Sigmoid colon (tissue), 7 donors: ENCODE results near the gene SELENOK. TPM values are rescaled to one million over a fixed set of nuclear protein-coding genes. Genes with fewer than 3 reads are reported as not detected.

Source experiments
- DNase-seq: peaks from one replicate; pipeline ENCODE4 v3.0.0-alpha.2; 2019
- H3K27ac ChIP-seq, 4 donors: fragments of 200-600 bp; sonication (generic); one replicate each; pipeline ENCODE4 v1.5.1; 2016 to 2019; ENCODE audit warnings: mild to moderate bottlenecking in 1 of 4
- H3K27me3 ChIP-seq, 3 donors: fragments of 200-600 bp; sonication (generic); one replicate each; pipeline ENCODE4 v1.5.1; 2019; ENCODE audit warnings: mild to moderate bottlenecking in 1 of 3
- H3K36me3 ChIP-seq, 4 donors: fragments of 200-600 bp; sonication (generic); one replicate each; pipeline ENCODE4 v1.5.1; 2016 to 2019
- H3K4me1 ChIP-seq, 4 donors: fragments of 200-600 bp; sonication (generic); one replicate each; pipeline ENCODE4 v1.5.1; 2017 to 2019
- H3K4me3 ChIP-seq, 4 donors: fragments of 200-600 bp; sonication (generic); one replicate each; pipeline ENCODE4 v1.5.1; 2017 to 2019; ENCODE audit warnings: mild to moderate bottlenecking in 2 of 4, moderate library complexity in 1 of 4
- H3K9me3 ChIP-seq, 4 donors: fragments of 200-600 bp in 3 of 4; sonication (generic) in 3 of 4; one replicate each; pipeline versions ENCODE4 v1.5.1 to v1.6.1; 2013 to 2019
- EP300 ChIP-seq, 4 donors: sonication (generic); formaldehyde crosslinking; IDR thresholded peaks; one replicate each; pipeline ENCODE4 v1.6.1; 2017; ENCODE audit warnings: antibody characterized with exemption in 4 of 4
- POLR2A ChIP-seq, 2 donors: fragments of 450-650 bp; IDR thresholded peaks; one replicate each; pipeline ENCODE4 v1.6.1; 2016; ENCODE audit warnings: antibody characterized with exemption in 2 of 2, mild to moderate bottlenecking in 2 of 2, moderate library complexity in 2 of 2
- POLR2AphosphoS5 ChIP-seq, 4 donors: sonication (generic); formaldehyde crosslinking; IDR thresholded peaks; one replicate each; pipeline ENCODE4 v1.6.1; 2017; ENCODE audit warnings: antibody characterized with exemption in 4 of 4
- WGBS, 2 donors: extraction: QIAGEN DNeasy Blood & Tissue Kit; methylation state at CpG; one replicate each; pipeline ENCODE4 v1.1.7; 2013; 5-methylcytosine and 5-hydroxymethylcytosine counted together
- intact Hi-C: fragments of 100-400 bp; cut with DNase I; formaldehyde crosslinking; loops from one replicate; pipeline ENCODE4 v1.15.1; 2023
- polyA plus RNA-seq, 3 donors: library from polyadenylated mRNA; stranded (reverse); fragments of 200-250 nt; gene quantifications; one replicate each; pipeline ENCODE4 v1.2.3, GENCODE V29; 2013
- total RNA-seq, 4 donors: library from RNA; depleted of rRNA; stranded (reverse); fragments of >200 nt; gene quantifications; one replicate each; pipeline ENCODE4 v1.1.0, GENCODE V29; 2016
- TF ChIP-seq, protein P1 (sequence below), 4 experiments: fragments of 450-650 bp in 3 of 4; fragments of 200-600 bp in 1 of 4; IDR thresholded peaks; one replicate each; pipeline ENCODE4 v1.5.1; 2016 to 2019; ENCODE audit warnings: antibody characterized with exemption in 4 of 4, mild to moderate bottlenecking in 3 of 4, moderate library complexity in 2 of 4
- donor health status: healthy with polysubstance abuse.
- donor health status: Bipolar disorder and iron deficiency.
- donor health status: healthy.

Gene SELENOK
- total and polyA plus RNA-seq, 7 donors = 57.2 to 173 (median 83.5) TPM

DNA sequence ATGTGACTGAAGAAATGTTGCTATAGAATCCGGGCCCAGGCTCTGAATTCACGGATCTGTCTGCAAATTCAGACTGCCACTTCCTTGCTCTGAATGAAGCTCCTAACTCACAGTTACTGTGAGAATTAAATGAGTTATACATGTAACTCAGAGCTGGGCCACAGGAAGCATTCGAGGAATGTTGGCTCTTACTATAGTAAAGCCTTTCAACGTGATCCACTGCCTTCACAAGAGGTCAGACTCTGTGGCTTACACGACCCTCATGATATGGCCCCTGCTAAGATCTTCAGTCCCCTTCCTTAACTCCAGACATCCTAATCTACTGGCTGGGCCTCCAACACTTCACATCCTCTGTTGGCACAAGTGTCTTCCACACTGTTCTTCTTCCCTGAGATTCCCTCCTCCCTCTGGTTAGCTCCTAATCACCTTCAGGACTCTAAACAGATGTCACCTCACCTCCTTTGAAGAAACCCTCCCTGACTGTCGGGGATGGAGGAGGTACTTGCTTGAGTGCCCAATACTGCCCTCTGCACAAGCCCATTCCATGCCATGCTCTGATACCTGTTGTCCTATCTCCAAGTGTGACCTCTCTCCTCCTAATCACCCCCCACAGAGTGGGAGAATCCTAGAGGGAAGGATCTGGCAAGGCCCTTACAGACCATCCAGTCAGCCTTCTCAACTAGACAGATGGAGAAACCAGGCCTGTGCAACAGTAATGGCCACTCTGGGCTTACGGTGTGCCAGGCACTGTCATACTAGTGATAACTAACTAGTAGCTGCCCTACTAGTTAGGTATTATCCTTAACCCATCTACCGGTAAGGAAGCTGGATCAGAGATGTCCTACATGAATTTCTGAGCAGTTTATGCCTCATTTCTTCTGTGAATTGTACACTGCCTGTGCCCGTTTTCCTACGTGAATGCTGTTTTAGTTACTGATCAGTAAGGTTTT lies 11.0 kb downstream of the SELENOK start:
- 59 to 74% methylated on average over 10 of the region's 10 CpGs for WGBS, 2 donors
- intact Hi-C loops = loop anchor here (5.0 to 10.0 kb wide), 2 partner anchors 386 to 1938 kb away; partner anchors contain the start of genes CACNA1D, PARP3 and RRP9
- Histone ChIP-seq H3K27ac (peak overlapping the region in 2 of 4 donors; percentile 84 to 89), H3K27me3 (no peaks in the 10 kb centered on the region), H3K4me1 (peaks cover 0 to 16% (median 12%) of the 10 kb centered on the region in 4 donors), H3K36me3 (peaks cover 15 to 70% (median 36%) of the 10 kb centered on the region in 4 donors), H3K4me3 (peak overlapping the region; percentile 70 to 87 (median 77)), H3K9me3 (no peaks in the 10 kb centered on the region)
- no peak for DNase-seq
- TF ChIP-seq POLR2A (IDR thresholded peaks at IDR 0.05) = no peak
- TF ChIP-seq POLR2AphosphoS5 (IDR thresholded peaks at IDR 0.05) = no peak
- TF ChIP-seq, protein P1, sequence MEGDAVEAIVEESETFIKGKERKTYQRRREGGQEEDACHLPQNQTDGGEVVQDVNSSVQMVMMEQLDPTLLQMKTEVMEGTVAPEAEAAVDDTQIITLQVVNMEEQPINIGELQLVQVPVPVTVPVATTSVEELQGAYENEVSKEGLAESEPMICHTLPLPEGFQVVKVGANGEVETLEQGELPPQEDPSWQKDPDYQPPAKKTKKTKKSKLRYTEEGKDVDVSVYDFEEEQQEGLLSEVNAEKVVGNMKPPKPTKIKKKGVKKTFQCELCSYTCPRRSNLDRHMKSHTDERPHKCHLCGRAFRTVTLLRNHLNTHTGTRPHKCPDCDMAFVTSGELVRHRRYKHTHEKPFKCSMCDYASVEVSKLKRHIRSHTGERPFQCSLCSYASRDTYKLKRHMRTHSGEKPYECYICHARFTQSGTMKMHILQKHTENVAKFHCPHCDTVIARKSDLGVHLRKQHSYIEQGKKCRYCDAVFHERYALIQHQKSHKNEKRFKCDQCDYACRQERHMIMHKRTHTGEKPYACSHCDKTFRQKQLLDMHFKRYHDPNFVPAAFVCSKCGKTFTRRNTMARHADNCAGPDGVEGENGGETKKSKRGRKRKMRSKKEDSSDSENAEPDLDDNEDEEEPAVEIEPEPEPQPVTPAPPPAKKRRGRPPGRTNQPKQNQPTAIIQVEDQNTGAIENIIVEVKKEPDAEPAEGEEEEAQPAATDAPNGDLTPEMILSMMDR (IDR thresholded peaks at IDR 0.05) = no peak
- no peak for TF ChIP-seq EP300 (IDR thresholded peaks at IDR 0.05)

DNA sequence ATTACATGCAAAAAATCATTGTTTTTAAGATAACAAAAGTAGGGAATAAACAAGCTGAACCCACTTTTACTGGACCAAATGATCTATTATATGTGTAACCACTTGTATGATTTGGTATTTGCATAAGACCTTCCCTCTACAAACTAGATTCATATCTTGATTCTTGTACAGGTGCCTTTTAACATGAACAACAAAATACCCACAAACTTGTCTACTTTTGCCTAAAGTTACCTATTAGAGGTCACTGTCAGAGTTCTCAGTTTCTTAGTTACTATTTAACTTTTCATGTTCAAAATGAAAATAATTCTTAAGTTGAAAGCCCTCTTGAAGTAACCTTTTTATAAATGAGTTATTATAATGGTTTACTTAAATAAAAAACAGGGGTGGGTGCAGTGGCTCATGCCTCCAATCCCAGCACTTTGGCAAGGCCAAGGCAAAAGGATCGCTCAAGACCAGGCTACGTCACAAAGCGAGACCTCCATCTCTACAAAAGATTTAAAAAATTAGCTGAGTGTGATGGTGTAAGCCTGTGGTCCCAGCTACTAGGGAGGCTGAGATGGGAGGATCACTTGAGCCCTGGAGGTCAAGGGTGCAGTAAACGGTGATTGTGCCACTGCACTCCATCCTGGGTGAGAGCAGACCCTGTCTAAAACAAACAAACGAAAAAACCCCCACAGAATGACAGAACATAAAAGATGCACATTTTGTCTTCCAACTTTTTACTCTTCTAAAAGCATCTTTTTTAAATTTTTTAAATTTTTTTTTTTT lies 25.7 kb downstream of the SELENOK start:
- Histone ChIP-seq H3K9me3 (no peaks in the 10 kb centered on the region), H3K4me1 (no peaks in the 10 kb centered on the region), H3K27ac (no peak overlapping the region), H3K4me3 (no peak overlapping the region), H3K36me3 (peaks cover 9 to 92% (median 36%) of the 10 kb centered on the region in 4 donors), H3K27me3 (no peaks in the 10 kb centered on the region)
- WGBS, 2 donors = 89 to 97% methylated on average over 5 of the region's 5 CpGs
- DNase-seq = no peak
- TF ChIP-seq POLR2A (IDR thresholded peaks at IDR 0.05) (no peak), EP300 (IDR thresholded peaks at IDR 0.05) (no peak), POLR2AphosphoS5 (IDR thresholded peaks at IDR 0.05) (no peak)
- TF ChIP-seq, protein P1 (IDR thresholded peaks at IDR 0.05) = no peak
- intact Hi-C loops = no loop called here

DNA sequence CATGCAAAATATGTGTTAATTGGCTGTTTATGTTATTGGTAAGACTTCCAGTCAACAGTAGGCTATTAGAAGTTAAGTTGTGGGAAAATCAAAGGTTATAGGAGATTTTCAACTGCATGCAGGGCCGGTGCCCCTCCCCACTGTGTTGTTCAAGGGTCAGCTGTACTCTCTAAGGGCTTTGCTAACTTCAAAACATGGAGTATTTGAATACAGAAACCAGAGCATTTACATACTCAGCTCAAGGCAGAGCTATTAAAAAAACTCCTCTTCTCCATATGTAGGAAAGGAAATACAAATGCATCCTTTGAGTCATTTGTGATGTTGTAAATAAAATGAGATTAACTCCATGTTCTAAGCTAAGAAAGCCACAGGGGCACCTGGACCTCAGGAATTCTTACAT lies 28.5 kb downstream of the SELENOK start:
- peaks cover 0 to 8% (median 0%) of the 10 kb centered on the region in 4 donors for H3K4me1 ChIP-seq
- 43 to 78% methylated on average over 1 of the region's 1 CpG for WGBS, 2 donors
- peaks cover 0 to 79% (median 19%) of the 10 kb centered on the region in 4 donors for H3K36me3 ChIP-seq
- TF ChIP-seq EP300 (IDR thresholded peaks at IDR 0.05) (no peak), POLR2AphosphoS5 (IDR thresholded peaks at IDR 0.05) (no peak), POLR2A (IDR thresholded peaks at IDR 0.05) (no peak)
- TF ChIP-seq, protein P1 (IDR thresholded peaks at IDR 0.05) = no peak
- H3K4me3 ChIP-seq = no peak overlapping the region
- H3K27me3 ChIP-seq = no peaks in the 10 kb centered on the region
- H3K9me3 ChIP-seq = no peaks in the 10 kb centered on the region
- intact Hi-C loops = no loop called here
- no peak overlapping the region for H3K27ac ChIP-seq
- no peak for DNase-seq

DNA sequence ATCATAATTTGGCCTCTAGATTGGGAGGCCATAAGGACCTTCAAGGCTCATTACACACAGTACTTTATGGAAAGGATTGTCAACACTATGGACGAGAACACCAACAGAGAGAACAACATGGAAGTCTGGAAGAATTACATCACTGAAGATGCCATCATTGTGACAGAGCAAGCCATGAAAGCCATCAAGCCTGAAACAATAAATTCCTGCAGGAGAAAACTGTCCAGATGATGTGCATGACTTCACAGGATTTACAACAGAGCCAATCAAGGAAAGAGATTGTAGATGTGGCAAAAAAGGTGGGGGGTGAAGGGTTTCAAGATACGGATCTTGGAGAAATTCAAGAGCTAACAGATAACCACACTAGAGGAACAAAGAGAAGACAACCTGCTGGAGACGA lies 29.4 kb downstream of the SELENOK start:
- Histone ChIP-seq H3K4me3 (no peak overlapping the region), H3K9me3 (no peaks in the 10 kb centered on the region), H3K4me1 (peaks cover 0 to 8% (median 0%) of the 10 kb centered on the region in 4 donors), H3K36me3 (peaks cover 0 to 70% (median 16%) of the 10 kb centered on the region in 4 donors), H3K27ac (no peak overlapping the region), H3K27me3 (no peaks in the 10 kb centered on the region)
- WGBS, 2 donors = 93 to 95% methylated on average over 3 of the region's 3 CpGs
- TF ChIP-seq POLR2A (IDR thresholded peaks at IDR 0.05) = no peak
- TF ChIP-seq EP300 (IDR thresholded peaks at IDR 0.05) = no peak
- TF ChIP-seq, protein P1 (IDR thresholded peaks at IDR 0.05) = no peak
- no peak for TF ChIP-seq POLR2AphosphoS5 (IDR thresholded peaks at IDR 0.05)
- DNase-seq = no peak
- intact Hi-C loops = no loop called here
